Keratinocyte (primary cell): Measurements from ENCODE around the gene TCP11L2. TPM values are rescaled to one million over a fixed set of nuclear protein-coding genes. Genes with fewer than 3 reads are reported as not detected.

Experiments
- DNase-seq: peaks from one replicate; pipeline ENCODE4 v3.0.0-alpha.2; 2011; ENCODE audit warnings: low read depth, missing footprints, low spot score
- FAIRE-seq: peaks from 2 replicates; lab custom pipeline; 2011; peaks lifted over from hg19 to GRCh38; lab: Jason Lieb, UNC
- H2AFZ ChIP-seq: 2 replicates; pipeline ENCODE4 v1.6.0; 2012; ENCODE audit warnings: low read length, control low read depth, inconsistent platforms; ENCODE audit not compliant: control insufficient read depth
- H3K27ac ChIP-seq: 2 replicates; pipeline ENCODE4 v1.5.1; 2011; ENCODE audit warnings: low read length; ENCODE audit not compliant: control insufficient read depth, insufficient read depth
- H3K27me3 ChIP-seq: 3 replicates; pipeline ENCODE4 v1.6.0; 2011; ENCODE audit warnings: low read length; ENCODE audit not compliant: control insufficient read depth, insufficient read depth; ENCODE audit errors: extremely low read depth
- H3K36me3 ChIP-seq, 2 experiments: 2 replicates in 1 of 2; 3 replicates in 1 of 2; pipeline ENCODE4 v1.5.1; 2011; ENCODE audit warnings: low read length in 2 of 2, mild to moderate bottlenecking in 1 of 2; ENCODE audit not compliant: control insufficient read depth in 2 of 2, insufficient read depth in 2 of 2; ENCODE audit errors: extremely low read depth in 1 of 2
- H3K4me1 ChIP-seq: 3 replicates; pipeline ENCODE4 v1.5.1; 2011; ENCODE audit warnings: low read length; ENCODE audit not compliant: control insufficient read depth, insufficient read depth; ENCODE audit errors: extremely low read depth
- H3K4me2 ChIP-seq: 3 replicates; pipeline ENCODE4 v1.6.0; 2011; ENCODE audit warnings: low read depth, low read length; ENCODE audit not compliant: control insufficient read depth, insufficient read depth; ENCODE audit errors: extremely low read depth
- H3K4me3 ChIP-seq, 3 experiments: fragments of 200-600 bp in 1 of 3; sonication (generic) in 1 of 3; 2 replicates in 2 of 3; 3 replicates in 1 of 3; pipeline ENCODE4 v1.5.1; 2011 to 2016; ENCODE audit warnings: low read length in 3 of 3, mild to moderate bottlenecking in 3 of 3, control low read depth in 2 of 3, inconsistent platforms in 1 of 3, low read depth in 1 of 3, mixed read lengths in 1 of 3, mixed run types in 1 of 3, moderate library complexity in 1 of 3; ENCODE audit not compliant: control insufficient read depth in 2 of 3, insufficient read depth in 2 of 3; ENCODE audit errors: extremely low read depth in 1 of 3
- H3K79me2 ChIP-seq: 2 replicates; pipeline ENCODE4 v1.6.0; 2012; ENCODE audit warnings: low read length; ENCODE audit not compliant: control insufficient read depth, insufficient read depth
- H3K9ac ChIP-seq: 3 replicates; pipeline ENCODE4 v1.6.0; 2011; ENCODE audit warnings: low read length; ENCODE audit not compliant: control insufficient read depth, insufficient read depth; ENCODE audit errors: extremely low read depth
- H3K9me1 ChIP-seq: 3 replicates; pipeline ENCODE4 v1.6.0; 2011; ENCODE audit warnings: low read length; ENCODE audit not compliant: control insufficient read depth, insufficient read depth; ENCODE audit errors: extremely low read depth
- H3K9me3 ChIP-seq: 2 replicates; pipeline ENCODE4 v1.5.1; 2012; ENCODE audit warnings: low read depth, low read length; ENCODE audit not compliant: control insufficient read depth
- H4K20me1 ChIP-seq: 3 replicates; pipeline ENCODE4 v1.6.0; 2011; ENCODE audit warnings: low read length; ENCODE audit not compliant: control insufficient read depth, insufficient read depth; ENCODE audit errors: extremely low read depth
- EZH2 ChIP-seq: IDR thresholded peaks from one replicate; pipeline ENCODE4 v1.6.1; 2012; ENCODE audit warnings: inconsistent platforms, mild to moderate bottlenecking, low read length, moderate library complexity
- dilution Hi-C: fragments of 300-500 bp; cut with MboI; formaldehyde crosslinking; loops from one replicate; pipeline ENCODE4 v1.7.0; 2020; ENCODE audit warnings: low sequenced_read_pairs; ENCODE audit not compliant: extremely low pct_ligation_motif_present
- polyA plus RNA-seq, 5 experiments: library from polyadenylated mRNA; depleted of rRNA in 3 of 5; stranded (reverse) in 3 of 5; stranded (forward) in 1 of 5; unstranded in 1 of 5; fragments of >200 nt; gene quantifications; 1 replicate in 1 of 5; 2 replicates in 3 of 5; 3 replicates in 1 of 5; pipeline versions ENCODE4 v1.2.1 to v1.2.3, GENCODE V29; 2011 to 2012; ENCODE audit warnings: missing spikeins in 2 of 5, low read depth in 1 of 5, low replicate concordance in 1 of 5
- TF ChIP-seq, protein P1 (sequence below), 3 experiments: IDR thresholded peaks in 1 of 3; conservative IDR thresholded peaks in 1 of 3; optimal IDR thresholded peaks in 1 of 3; 2 replicates in 2 of 3; 3 replicates in 1 of 3; pipeline versions ENCODE3 to v1.5.1; 2011; ENCODE audit warnings: low read length in 3 of 3, mild to moderate bottlenecking in 3 of 3, moderate library complexity in 2 of 3, control low read depth in 1 of 3, inconsistent platforms in 1 of 3; ENCODE audit not compliant: insufficient read depth in 2 of 3; ENCODE audit errors: extremely low read depth in 1 of 3

Gene TCP11L2
- polyA plus RNA-seq, 1 donor (not counting 4 experiments of a cell fraction or from before 2014, with no cell fraction given) = 6.1 TPM

DNA sequence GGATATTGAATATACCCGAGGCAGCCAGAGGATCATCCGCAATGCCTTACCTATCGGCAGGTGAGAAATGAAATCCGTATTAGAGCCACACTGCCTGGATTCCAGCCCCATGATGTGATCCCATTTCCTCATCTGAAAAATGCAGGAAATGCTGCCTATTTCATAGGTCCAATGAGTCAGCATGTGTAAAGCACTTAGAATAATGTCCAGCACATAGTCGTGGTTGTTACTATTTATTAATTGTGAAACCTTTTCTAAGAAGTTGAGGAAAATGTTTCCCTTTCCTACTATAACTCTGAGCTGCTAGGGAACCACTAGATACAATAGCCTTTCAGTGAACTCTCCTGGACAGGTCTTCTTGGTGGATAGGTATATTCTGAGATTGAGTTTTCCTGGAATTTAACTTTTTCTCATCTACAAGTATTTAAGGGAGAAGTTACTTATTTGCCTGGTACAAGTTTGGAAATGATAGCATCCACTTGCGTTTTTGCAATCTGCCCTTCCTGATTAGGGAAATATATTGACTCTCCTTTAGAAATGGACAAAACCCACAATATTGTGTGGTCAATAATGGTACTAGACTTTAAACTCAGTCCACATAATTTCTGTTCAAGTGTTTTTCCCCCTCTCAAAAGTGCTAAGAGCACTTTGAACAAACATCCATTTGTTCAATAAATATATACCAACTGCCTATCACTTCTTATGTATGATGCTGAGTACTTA, 67.3 kb downstream of the TCP11L2 start:
- dilution Hi-C loops = no loop called here
- peak overlapping the region; percentile 56 for H3K4me2 ChIP-seq
- no peaks in the 10 kb centered on the region for H4K20me1 ChIP-seq
- peak overlapping the region; percentile 75 for H3K27ac ChIP-seq
- no peaks in the 10 kb centered on the region for H3K79me2 ChIP-seq
- H3K9ac ChIP-seq = no peak overlapping the region
- H3K9me1 ChIP-seq = no peaks in the 10 kb centered on the region
- no peak for TF ChIP-seq EZH2
- TF ChIP-seq, protein P1, sequence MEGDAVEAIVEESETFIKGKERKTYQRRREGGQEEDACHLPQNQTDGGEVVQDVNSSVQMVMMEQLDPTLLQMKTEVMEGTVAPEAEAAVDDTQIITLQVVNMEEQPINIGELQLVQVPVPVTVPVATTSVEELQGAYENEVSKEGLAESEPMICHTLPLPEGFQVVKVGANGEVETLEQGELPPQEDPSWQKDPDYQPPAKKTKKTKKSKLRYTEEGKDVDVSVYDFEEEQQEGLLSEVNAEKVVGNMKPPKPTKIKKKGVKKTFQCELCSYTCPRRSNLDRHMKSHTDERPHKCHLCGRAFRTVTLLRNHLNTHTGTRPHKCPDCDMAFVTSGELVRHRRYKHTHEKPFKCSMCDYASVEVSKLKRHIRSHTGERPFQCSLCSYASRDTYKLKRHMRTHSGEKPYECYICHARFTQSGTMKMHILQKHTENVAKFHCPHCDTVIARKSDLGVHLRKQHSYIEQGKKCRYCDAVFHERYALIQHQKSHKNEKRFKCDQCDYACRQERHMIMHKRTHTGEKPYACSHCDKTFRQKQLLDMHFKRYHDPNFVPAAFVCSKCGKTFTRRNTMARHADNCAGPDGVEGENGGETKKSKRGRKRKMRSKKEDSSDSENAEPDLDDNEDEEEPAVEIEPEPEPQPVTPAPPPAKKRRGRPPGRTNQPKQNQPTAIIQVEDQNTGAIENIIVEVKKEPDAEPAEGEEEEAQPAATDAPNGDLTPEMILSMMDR (optimal IDR thresholded peaks at IDR 0.05 in 1 of 3, IDR thresholded peaks at IDR 0.05 in 1 of 3, conservative IDR thresholded peaks at IDR 0.05 in 1 of 3; ENCODE audit: extremely low read depth in 1 of 3, insufficient read depth in 2 of 3, low read length in 3 of 3) = no peak
- no peaks in the 10 kb centered on the region for H3K27me3 ChIP-seq
- H2AFZ ChIP-seq = peak overlapping the region; percentile 67
- FAIRE-seq (peak; percentile 94), DNase-seq (no peak)
- H3K9me3 ChIP-seq = no peaks in the 10 kb centered on the region
- peak overlapping the region in 2 of 3 experiments; percentile 8 to 36 for H3K4me3 ChIP-seq
- peaks cover 13% of the 10 kb centered on the region for H3K4me1 ChIP-seq
- H3K36me3 ChIP-seq = peaks cover 3% of the 10 kb centered on the region in 2 experiments

DNA sequence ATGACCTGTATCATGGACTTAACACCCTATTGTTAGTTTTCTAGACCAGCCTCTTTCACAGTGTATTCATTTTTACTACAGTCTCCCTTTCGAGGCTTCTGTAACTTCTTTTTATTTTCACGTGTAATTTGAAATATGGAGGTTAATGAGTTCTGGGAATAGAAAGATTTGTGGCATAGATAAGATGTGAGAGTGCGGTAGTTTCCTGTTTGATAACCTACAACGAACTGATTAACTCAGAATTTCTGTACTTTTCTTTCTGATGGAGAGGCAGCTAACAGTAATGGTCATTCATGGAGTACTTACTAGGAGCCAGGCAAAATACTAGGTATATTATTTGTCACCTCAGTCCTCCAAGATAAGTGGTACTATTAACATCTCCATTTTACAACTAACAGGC, 76.3 kb downstream of the TCP11L2 start:
- Histone ChIP-seq H3K4me3 (no peak overlapping the region), H3K9me1 (no peaks in the 10 kb centered on the region), H3K36me3 (peaks cover 4 to 8% of the 10 kb centered on the region in 2 experiments), H3K9me3 (no peaks in the 10 kb centered on the region), H3K27me3 (no peaks in the 10 kb centered on the region), H4K20me1 (no peaks in the 10 kb centered on the region), H3K79me2 (no peaks in the 10 kb centered on the region), H3K27ac (no peak overlapping the region), H3K9ac (no peak overlapping the region), H3K4me1 (no peaks in the 10 kb centered on the region), H2AFZ (no peak overlapping the region), H3K4me2 (no peak overlapping the region)
- dilution Hi-C loops = no loop called here
- FAIRE-seq (no peak), DNase-seq (no peak)
- TF ChIP-seq EZH2 = no peak
- TF ChIP-seq, protein P1 (optimal IDR thresholded peaks at IDR 0.05 in 1 of 3, IDR thresholded peaks at IDR 0.05 in 1 of 3, conservative IDR thresholded peaks at IDR 0.05 in 1 of 3; ENCODE audit: extremely low read depth in 1 of 3, insufficient read depth in 2 of 3, low read length in 3 of 3) = no peak
